BJ (cell line): ENCODE measurements around the gene CCDC9B. TPM values are rescaled to one million over a fixed set of nuclear protein-coding genes. Genes with fewer than 3 reads are reported as not detected.

Experiments used
- CTCF ChIA-PET: fragments of 350-600 bp; formaldehyde crosslinking; extraction: SDS; loops from one replicate; lab custom pipeline; 2021; ENCODE audit warnings: antibody characterized with exemption, inconsistent platforms; lab: Yijun Ruan, JAX
- POLR2A ChIA-PET: fragments of 300-600 bp; sonication (Branson Sonifier 250); formaldehyde crosslinking; extraction: SDS; loops from one replicate; lab custom pipeline; 2021; ENCODE audit warnings: antibody characterized with exemption; lab: Charles Lee
- DNase-seq: peaks from one replicate; pipeline ENCODE4 v3.0.0-alpha.2; 2011; ENCODE audit warnings: low read depth
- H3K27me3 ChIP-seq: 2 replicates; pipeline ENCODE4 v1.6.0; 2011; ENCODE audit warnings: low read length; ENCODE audit not compliant: control insufficient read depth, insufficient read depth
- H3K36me3 ChIP-seq: 2 replicates; pipeline ENCODE4 v1.5.1; 2011; ENCODE audit warnings: low read length; ENCODE audit not compliant: control insufficient read depth, insufficient read depth
- H3K4me3 ChIP-seq: 2 replicates; pipeline ENCODE4 v1.5.1; 2011; ENCODE audit warnings: low read depth, mild to moderate bottlenecking, control low read depth, low read length
- polyA plus RNA-seq: library from polyadenylated mRNA; depleted of rRNA; stranded (reverse); fragments of >200 nt; gene quantifications from 2 replicates; pipeline ENCODE4 v1.2.3, GENCODE V29; 2011
- TF ChIP-seq, protein P1 (sequence below): IDR thresholded peaks from 2 replicates; pipeline ENCODE4 v1.5.1; 2011; ENCODE audit warnings: low read depth, mild to moderate bottlenecking, control low read depth, inconsistent platforms, low read length, moderate library complexity; ENCODE audit not compliant: insufficient read depth

Gene CCDC9B
- polyA plus RNA-seq, 1 experiment = 5.0 TPM

DNA sequence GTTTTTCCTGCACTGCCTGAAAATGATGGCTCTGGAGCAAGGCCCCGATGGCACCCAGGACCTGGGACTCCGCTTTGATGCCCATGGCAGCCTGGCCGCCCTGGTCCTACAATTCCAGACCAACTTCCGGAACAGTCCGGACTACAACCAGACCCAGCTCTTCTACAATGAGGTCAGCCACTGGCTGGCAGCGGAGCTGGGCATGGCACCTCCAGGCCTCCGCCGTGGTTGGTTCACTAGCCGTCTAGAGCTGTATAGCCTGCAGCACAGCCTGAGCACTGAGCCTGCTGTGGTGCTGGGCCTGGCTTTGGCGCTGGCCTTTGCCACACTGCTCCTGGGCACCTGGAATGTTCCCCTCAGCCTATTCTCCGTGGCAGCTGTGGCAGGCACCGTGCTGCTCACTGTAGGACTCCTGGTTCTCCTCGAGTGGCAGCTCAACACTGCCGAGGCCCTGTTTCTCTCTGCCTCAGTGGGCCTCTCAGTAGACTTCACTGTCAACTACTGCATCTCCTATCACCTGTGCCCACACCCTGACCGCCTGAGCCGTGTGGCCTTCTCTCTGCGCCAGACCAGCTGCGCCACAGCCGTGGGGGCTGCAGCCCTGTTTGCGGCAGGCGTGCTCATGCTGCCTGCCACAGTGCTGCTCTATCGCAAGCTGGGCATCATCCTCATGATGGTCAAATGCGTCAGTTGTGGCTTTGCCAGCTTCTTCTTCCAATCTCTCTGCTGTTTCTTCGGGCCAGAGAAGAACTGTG, 28.2 kb upstream of the CCDC9B start:
- Histone ChIP-seq H3K4me3 (no peak overlapping the region), H3K36me3 (no peaks in the 10 kb centered on the region), H3K27me3 (no peaks in the 10 kb centered on the region)
- POLR2A ChIA-PET = interaction anchor here (0.6 to 0.8 kb wide), 2 partner anchors 13 to 100 kb away, joined by 3 to 4 read pairs; partner anchors contain the start of gene KNSTRN
- no peak for DNase-seq
- CTCF ChIA-PET = interaction anchor here (0.7 to 6.3 kb wide), 24 partner anchors 8 to 136 kb away, joined by 3 to 57 read pairs (median 3); partner anchors contain the start of genes BAHD1, CCDC9B, DISP2 and KNSTRN
- TF ChIP-seq, protein P1, sequence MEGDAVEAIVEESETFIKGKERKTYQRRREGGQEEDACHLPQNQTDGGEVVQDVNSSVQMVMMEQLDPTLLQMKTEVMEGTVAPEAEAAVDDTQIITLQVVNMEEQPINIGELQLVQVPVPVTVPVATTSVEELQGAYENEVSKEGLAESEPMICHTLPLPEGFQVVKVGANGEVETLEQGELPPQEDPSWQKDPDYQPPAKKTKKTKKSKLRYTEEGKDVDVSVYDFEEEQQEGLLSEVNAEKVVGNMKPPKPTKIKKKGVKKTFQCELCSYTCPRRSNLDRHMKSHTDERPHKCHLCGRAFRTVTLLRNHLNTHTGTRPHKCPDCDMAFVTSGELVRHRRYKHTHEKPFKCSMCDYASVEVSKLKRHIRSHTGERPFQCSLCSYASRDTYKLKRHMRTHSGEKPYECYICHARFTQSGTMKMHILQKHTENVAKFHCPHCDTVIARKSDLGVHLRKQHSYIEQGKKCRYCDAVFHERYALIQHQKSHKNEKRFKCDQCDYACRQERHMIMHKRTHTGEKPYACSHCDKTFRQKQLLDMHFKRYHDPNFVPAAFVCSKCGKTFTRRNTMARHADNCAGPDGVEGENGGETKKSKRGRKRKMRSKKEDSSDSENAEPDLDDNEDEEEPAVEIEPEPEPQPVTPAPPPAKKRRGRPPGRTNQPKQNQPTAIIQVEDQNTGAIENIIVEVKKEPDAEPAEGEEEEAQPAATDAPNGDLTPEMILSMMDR = no peak

DNA sequence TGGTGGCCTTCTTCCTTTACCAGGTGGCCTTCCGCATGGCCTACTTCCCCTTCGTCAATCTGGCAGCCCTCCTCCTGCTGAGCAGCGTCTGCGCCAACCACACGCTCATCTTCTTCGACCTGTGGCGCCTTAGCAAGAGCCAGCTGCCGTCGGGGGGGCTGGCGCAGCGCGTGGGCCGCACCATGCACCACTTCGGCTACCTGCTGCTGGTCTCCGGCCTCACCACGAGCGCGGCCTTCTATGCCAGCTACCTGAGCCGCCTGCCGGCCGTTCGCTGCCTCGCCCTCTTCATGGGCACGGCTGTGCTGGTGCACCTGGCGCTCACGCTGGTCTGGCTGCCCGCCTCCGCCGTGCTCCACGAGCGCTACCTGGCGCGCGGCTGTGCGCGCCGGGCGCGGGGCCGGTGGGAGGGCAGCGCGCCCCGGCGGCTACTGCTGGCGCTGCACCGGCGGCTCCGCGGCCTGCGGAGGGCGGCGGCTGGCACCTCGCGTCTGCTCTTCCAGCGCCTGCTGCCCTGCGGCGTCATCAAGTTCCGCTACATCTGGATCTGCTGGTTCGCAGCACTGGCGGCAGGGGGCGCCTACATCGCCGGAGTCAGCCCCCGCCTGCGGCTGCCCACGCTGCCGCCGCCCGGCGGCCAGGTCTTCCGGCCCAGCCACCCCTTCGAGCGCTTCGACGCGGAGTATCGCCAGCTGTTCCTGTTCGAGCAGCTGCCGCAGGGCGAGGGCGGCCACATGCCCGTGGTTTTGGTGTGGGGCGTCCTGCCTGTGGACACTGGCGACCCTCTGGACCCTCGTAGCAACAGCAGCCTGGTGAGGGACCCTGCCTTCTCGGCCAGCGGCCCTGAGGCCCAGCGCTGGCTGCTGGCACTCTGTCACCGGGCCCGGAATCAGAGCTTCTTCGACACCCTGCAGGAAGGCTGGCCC, 27.2 kb upstream of the CCDC9B start:
- Histone ChIP-seq H3K27me3 (no peaks in the 10 kb centered on the region), H3K36me3 (no peaks in the 10 kb centered on the region), H3K4me3 (peak overlapping the region; percentile 25)
- ChIA-PET CTCF (interaction anchor here (0.7 to 6.3 kb wide), 26 partner anchors 9 to 137 kb away, joined by 3 to 57 read pairs (median 3); partner anchors contain the start of genes BAHD1, CCDC9B, DISP2 and KNSTRN), POLR2A (interaction anchor here (0.6 to 0.8 kb wide), 2 partner anchors 14 to 101 kb away, joined by 3 to 4 read pairs; partner anchors contain the start of gene KNSTRN)
- DNase-seq = no peak
- TF ChIP-seq, protein P1 = peak; percentile 59

DNA sequence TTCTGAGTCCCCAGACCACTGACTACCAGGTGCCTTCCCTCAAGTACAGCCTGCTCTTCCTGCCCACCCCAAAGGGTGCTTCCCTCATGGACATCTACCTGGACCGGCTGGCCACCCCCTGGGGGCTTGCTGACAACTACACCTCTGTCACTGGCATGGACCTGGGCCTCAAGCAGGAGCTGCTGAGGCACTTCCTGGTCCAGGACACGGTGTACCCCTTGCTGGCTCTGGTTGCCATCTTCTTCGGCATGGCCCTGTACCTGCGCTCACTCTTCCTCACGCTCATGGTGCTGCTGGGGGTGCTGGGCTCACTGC, 26.6 kb upstream of the CCDC9B start:
- POLR2A ChIA-PET = no interaction called here
- CTCF ChIA-PET = interaction anchor here (0.7 to 6.3 kb wide), 13 partner anchors 12 to 93 kb away, joined by 3 to 57 read pairs (median 5); partner anchors contain the start of genes CCDC9B and KNSTRN
- Histone ChIP-seq H3K27me3 (no peaks in the 10 kb centered on the region), H3K36me3 (no peaks in the 10 kb centered on the region), H3K4me3 (no peak overlapping the region)
- DNase-seq = no peak
- TF ChIP-seq, protein P1 = no peak

- no peak for DNase-seq
- CTCF ChIA-PET = interaction anchor here (0.7 to 6.3 kb wide), 13 partner anchors 11 to 99 kb away, joined by 3 to 57 read pairs (median 5); partner anchors contain the start of genes CCDC9B and KNSTRN
- TF ChIP-seq, protein P1 = no peak
Observed at GRCh38 chr15:40366457-40367370, 26.0 kb upstream of the CCDC9B start.

More at GRCh38 chr15:40366457-40367370, 26.0 kb upstream of the CCDC9B start:
- Histone ChIP-seq H3K27me3 (peaks cover 1% of the 10 kb centered on the region; the same call in 1 of the 2 replicates), H3K36me3 (no peaks in the 10 kb centered on the region), H3K4me3 (no peak overlapping the region)
- POLR2A ChIA-PET = no interaction called here
